ENCODE measurements around the gene ANKRD33B.
"Not testable (repeated sequence)": the region's sequence is repeated elsewhere in the genome, so short reads cannot be mapped to it uniquely, and the experiment has no call there.

Gene ANKRD33B

DNA sequence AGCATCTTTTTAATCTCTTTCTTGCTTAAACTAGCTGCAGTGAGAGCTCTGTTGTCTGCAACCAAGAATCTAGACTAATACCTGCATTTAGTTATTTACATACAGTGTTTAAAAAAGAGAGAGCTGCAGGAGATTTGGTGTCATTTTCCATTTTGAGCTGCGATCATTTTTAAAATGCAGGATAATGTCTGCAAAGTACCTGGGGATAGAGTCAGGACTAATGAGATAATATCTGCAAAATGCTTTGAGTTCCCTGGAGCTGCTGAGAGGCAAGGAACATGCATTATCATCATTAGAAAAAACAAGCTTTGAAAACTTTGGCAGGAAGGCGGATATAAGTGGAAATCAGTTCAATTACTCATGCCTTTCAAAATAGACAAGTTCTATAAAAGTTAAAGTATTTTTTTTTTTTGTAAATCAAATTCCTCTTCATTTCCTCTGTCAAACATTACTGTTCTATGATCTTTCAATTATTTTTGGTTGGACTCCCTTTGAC, 21.8 kb upstream of the ANKRD33B start:
- TF ChIP-seq CTCF (IDR thresholded peaks at IDR 0.05; ENCODE audit: borderline replicate concordance, insufficient read depth, low read depth, low read length) = no peak
- H3K4me3 ChIP-seq (ENCODE audit: low read depth, low read length) = no peak overlapping the region

DNA sequence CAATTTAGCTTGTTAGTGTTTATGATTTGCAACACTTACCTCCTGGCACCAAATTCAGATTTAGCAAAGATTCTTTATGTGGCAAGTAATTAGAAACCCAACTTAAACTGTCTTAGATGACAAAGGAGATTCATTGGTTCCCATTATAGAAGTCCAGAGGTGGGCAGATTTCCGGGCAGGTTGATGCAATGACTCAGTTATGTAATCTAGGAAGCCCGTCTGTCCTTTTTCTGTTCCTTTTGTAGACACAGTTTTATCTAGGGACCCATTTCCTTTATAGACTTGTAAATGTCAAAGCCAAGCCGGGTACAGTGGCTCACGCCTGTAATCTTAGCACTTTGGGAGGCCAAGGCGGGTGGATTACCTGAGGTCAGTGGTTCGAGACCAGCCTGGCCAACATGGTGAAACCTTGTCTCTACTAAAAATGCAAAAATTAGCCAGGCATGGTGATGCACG, 20.3 kb upstream of the ANKRD33B start:
- no peak overlapping the region for H3K4me3 ChIP-seq (ENCODE audit: low read depth, low read length)
- no peak for TF ChIP-seq CTCF (IDR thresholded peaks at IDR 0.05; ENCODE audit: borderline replicate concordance, insufficient read depth, low read depth, low read length)

- no peak overlapping the region for H3K4me3 ChIP-seq (ENCODE audit: low read depth, low read length)
- no peak for TF ChIP-seq CTCF (IDR thresholded peaks at IDR 0.05; ENCODE audit: borderline replicate concordance, insufficient read depth, low read depth, low read length)
Measured at GRCh38 chr5:10545084-10545483, 18.8 kb upstream of the ANKRD33B start.

- no peak for TF ChIP-seq CTCF (IDR thresholded peaks at IDR 0.05; ENCODE audit: borderline replicate concordance, insufficient read depth, low read depth, low read length)
- H3K4me3 ChIP-seq (ENCODE audit: low read depth, low read length) = no peak overlapping the region
Measured at GRCh38 chr5:10546186-10546585, 17.7 kb upstream of the ANKRD33B start.

- TF ChIP-seq CTCF (IDR thresholded peaks at IDR 0.05; ENCODE audit: borderline replicate concordance, insufficient read depth, low read depth, low read length) = no peak
- H3K4me3 ChIP-seq (ENCODE audit: low read depth, low read length) = no peak overlapping the region
Measured at GRCh38 chr5:10548418-10549122, 15.3 kb upstream of the ANKRD33B start.

DNA sequence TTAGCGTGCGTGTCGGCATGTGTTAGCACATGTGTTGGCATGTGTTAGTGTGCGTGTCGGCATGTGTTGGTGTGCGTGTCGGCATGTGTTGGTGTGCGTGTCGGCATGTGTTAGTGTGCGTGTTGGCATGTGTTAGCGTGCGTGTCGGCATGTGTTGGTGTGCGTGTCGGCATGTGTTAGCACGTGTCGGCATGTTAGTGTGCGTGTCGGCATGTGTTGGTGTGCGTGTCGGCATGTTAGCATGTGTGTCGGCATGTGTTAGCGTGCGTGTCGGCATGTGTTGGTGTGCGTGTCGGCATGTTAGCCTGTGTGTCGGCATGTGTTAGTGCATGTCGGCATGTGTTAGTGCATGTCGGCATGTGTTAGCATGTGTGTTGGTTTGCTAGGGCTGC, 14.8 kb upstream of the ANKRD33B start:
- not testable (repeated sequence) for H3K4me3 ChIP-seq (ENCODE audit: low read depth, low read length)

GRCh38 chr5:10550222-10550995, 13.5 kb upstream of the ANKRD33B start:
- H3K4me3 ChIP-seq (ENCODE audit: low read depth, low read length) = no peak overlapping the region
- TF ChIP-seq CTCF (IDR thresholded peaks at IDR 0.05; ENCODE audit: borderline replicate concordance, insufficient read depth, low read depth, low read length) = no peak

Measured in GM12875 (cell line).